ENCODE measurements around the gene TUBB4A.

GRCh38 chr19:6531163-6531955 lies 29.2 kb upstream of the TUBB4A start:
- TF ChIP-seq CTCF (IDR thresholded peaks at IDR 0.05; ENCODE audit: low read depth, low read length), result no peak
- no peak for TF ChIP-seq EZH2phosphoT487 (IDR thresholded peaks at IDR 0.05; ENCODE audit: low read depth)
